H9 (cell line): ENCODE data around the gene IQCM. TPM values are rescaled to one million over a fixed set of nuclear protein-coding genes. Genes with fewer than 3 reads are reported as not detected.

Source experiments
- DNase-seq: peaks from one replicate; pipeline ENCODE4 v3.0.0-alpha.2; 2017
- H2AFZ ChIP-seq: one replicate; pipeline ENCODE4 v1.6.1; 2013; ENCODE audit warnings: mild to moderate bottlenecking, low read length, control low read depth, moderate library complexity
- H2AK5ac ChIP-seq: 2 replicates; pipeline ENCODE4 v1.6.1; 2013; ENCODE audit warnings: low read length, control low read depth, mixed read lengths; ENCODE audit not compliant: insufficient read length
- H2BK120ac ChIP-seq: one replicate; pipeline ENCODE4 v1.6.1; 2013; ENCODE audit warnings: low read depth, mild to moderate bottlenecking, low read length, control low read depth, inconsistent platforms; ENCODE audit not compliant: poor library complexity, severe bottlenecking
- H2BK12ac ChIP-seq: 2 replicates; pipeline ENCODE4 v1.6.1; 2013; ENCODE audit warnings: low read length, control low read depth, mixed read lengths, low read depth; ENCODE audit not compliant: insufficient read length
- H2BK15ac ChIP-seq: 2 replicates; pipeline ENCODE4 v1.6.1; 2013; ENCODE audit warnings: low read depth, low read length, control low read depth
- H2BK20ac ChIP-seq: one replicate; pipeline ENCODE4 v1.6.1; 2013; ENCODE audit warnings: low read depth, mild to moderate bottlenecking, low read length, control low read depth, inconsistent platforms; ENCODE audit not compliant: poor library complexity, severe bottlenecking
- H2BK5ac ChIP-seq: 2 replicates; pipeline ENCODE4 v1.6.1; 2013; ENCODE audit warnings: low read length, control low read depth, mixed read lengths; ENCODE audit not compliant: insufficient read length
- H3K14ac ChIP-seq: 2 replicates; pipeline ENCODE4 v1.6.1; 2013; ENCODE audit warnings: low read length, control low read depth; ENCODE audit not compliant: insufficient read depth
- H3K18ac ChIP-seq: 2 replicates; pipeline ENCODE4 v1.6.1; 2013; ENCODE audit warnings: low read depth, mild to moderate bottlenecking, mixed read lengths, low read length, control low read depth; ENCODE audit not compliant: insufficient read length
- H3K23ac ChIP-seq: 2 replicates; pipeline ENCODE4 v1.6.1; 2013; ENCODE audit warnings: low read length, control low read depth, mixed read lengths, low read depth; ENCODE audit not compliant: insufficient read length
- H3K23me2 ChIP-seq: 2 replicates; pipeline ENCODE4 v1.6.1; 2013; ENCODE audit warnings: low read depth, mild to moderate bottlenecking, mixed read lengths, low read length, control low read depth; ENCODE audit not compliant: insufficient read length, poor library complexity, severe bottlenecking
- H3K27ac ChIP-seq: 2 replicates; pipeline ENCODE4 v1.5.1; 2013; ENCODE audit warnings: low read length, control low read depth, mixed read lengths, low read depth; ENCODE audit not compliant: insufficient read length
- H3K27me3 ChIP-seq: 2 replicates; pipeline ENCODE4 v1.6.1; 2013; ENCODE audit warnings: low read length, control low read depth, inconsistent platforms; ENCODE audit not compliant: insufficient read depth
- H3K4ac ChIP-seq: 2 replicates; pipeline ENCODE4 v1.6.1; 2013; ENCODE audit warnings: low read depth, mild to moderate bottlenecking, control low read depth, inconsistent platforms, low read length, moderate library complexity
- H3K4me1 ChIP-seq: 2 replicates; pipeline ENCODE4 v1.6.1; 2013; ENCODE audit warnings: low read length, control low read depth, inconsistent platforms; ENCODE audit not compliant: insufficient read depth
- H3K4me2 ChIP-seq: 2 replicates; pipeline ENCODE4 v1.6.1; 2013; ENCODE audit warnings: low read length, control low read depth, mixed read lengths; ENCODE audit not compliant: insufficient read length, insufficient read depth
- H3K56ac ChIP-seq: 2 replicates; pipeline ENCODE4 v1.6.1; 2013; ENCODE audit warnings: low read depth, mild to moderate bottlenecking, mixed read lengths, low read length, control low read depth; ENCODE audit not compliant: insufficient read length
- H3K79me1 ChIP-seq: 2 replicates; pipeline ENCODE4 v1.6.1; 2013; ENCODE audit warnings: low read depth, mild to moderate bottlenecking, moderate library complexity, low read length, control low read depth, inconsistent platforms; ENCODE audit not compliant: insufficient read depth, poor library complexity, severe bottlenecking
- H3K79me2 ChIP-seq: 2 replicates; pipeline ENCODE4 v1.6.1; 2013; ENCODE audit warnings: low read length, control low read depth, inconsistent platforms; ENCODE audit not compliant: insufficient read depth
- H3K9ac ChIP-seq: 2 replicates; pipeline ENCODE4 v1.6.1; 2013; ENCODE audit warnings: low read length, control low read depth, mixed read lengths; ENCODE audit not compliant: insufficient read length; ENCODE audit errors: extremely low read depth
- H3K9me3 ChIP-seq: one replicate; pipeline ENCODE4 v1.6.1; 2013; ENCODE audit warnings: low read depth, low read length, inconsistent platforms; ENCODE audit not compliant: control insufficient read depth
- H3T11ph ChIP-seq: one replicate; pipeline ENCODE4 v1.6.1; 2013; ENCODE audit warnings: mild to moderate bottlenecking, low read length, control low read depth, inconsistent platforms
- H4K20me1 ChIP-seq: one replicate; pipeline ENCODE4 v1.6.1; 2013; ENCODE audit not compliant: control insufficient read depth, insufficient read length, insufficient read depth
- H4K5ac ChIP-seq: 2 replicates; pipeline ENCODE4 v1.6.1; 2013; ENCODE audit warnings: low read depth, mild to moderate bottlenecking, mixed read lengths, low read length, control low read depth; ENCODE audit not compliant: insufficient read length
- H4K8ac ChIP-seq: replicated peaks from 2 replicates; pipeline ENCODE4 v1.6.1; 2013; ENCODE audit warnings: low read length, control low read depth, mixed read lengths, low read depth; ENCODE audit not compliant: insufficient read length
- H4K91ac ChIP-seq: 2 replicates; pipeline ENCODE4 v1.6.1; 2013; ENCODE audit warnings: low read depth, mild to moderate bottlenecking, moderate library complexity, mixed read lengths, low read length, control low read depth; ENCODE audit not compliant: insufficient read length
- H3K27ac Mint-ChIP-seq, 3 experiments: 2 replicates in 2 of 3; 3 replicates in 1 of 3; pipeline ENCODE4 v1.8.0; 2020 to 2021; ENCODE audit warnings: mixed read lengths in 3 of 3, mild to moderate bottlenecking in 1 of 3, moderate library complexity in 1 of 3
- H3K27me3 Mint-ChIP-seq: 2 replicates; pipeline ENCODE4 v1.8.0; 2021; ENCODE audit warnings: low read depth, mild to moderate bottlenecking, moderate library complexity, mixed read lengths
- H3K36me3 Mint-ChIP-seq, 3 experiments: 2 replicates in 2 of 3; 3 replicates in 1 of 3; pipeline ENCODE4 v1.8.0; 2020 to 2021; ENCODE audit warnings: low read depth in 3 of 3, mixed read lengths in 3 of 3; ENCODE audit not compliant: insufficient read depth in 1 of 3
- H3K4me1 Mint-ChIP-seq, 2 experiments: 2 replicates each; pipeline ENCODE4 v1.8.0; 2020; ENCODE audit warnings: mixed read lengths in 2 of 2
- H3K4me3 Mint-ChIP-seq, 2 experiments: 2 replicates in 1 of 2; 3 replicates in 1 of 2; pipeline ENCODE4 v1.8.0; 2020 to 2021; ENCODE audit warnings: mild to moderate bottlenecking in 2 of 2, mixed read lengths in 2 of 2, moderate library complexity in 1 of 2
- H3K9me3 Mint-ChIP-seq, 2 experiments: 2 replicates in 1 of 2; 3 replicates in 1 of 2; pipeline ENCODE4 v1.8.0; 2020; ENCODE audit warnings: mild to moderate bottlenecking in 2 of 2, mixed read lengths in 2 of 2, moderate library complexity in 1 of 2
- total RNA-seq: library from RNA; stranded (reverse); gene quantifications from 2 replicates; pipeline ENCODE4 v1.2.1, GENCODE V29; 2021
- TF ChIP-seq, protein P1 (sequence below): fragments of 200-600 bp; sonication (generic); conservative IDR thresholded peaks from 3 replicates; pipeline ENCODE4 v1.8.0; 2021; ENCODE audit warnings: antibody characterized with exemption, mild to moderate bottlenecking

Gene IQCM
- total RNA-seq, 1 experiment from 2014 or later: 0.15 TPM

DNA sequence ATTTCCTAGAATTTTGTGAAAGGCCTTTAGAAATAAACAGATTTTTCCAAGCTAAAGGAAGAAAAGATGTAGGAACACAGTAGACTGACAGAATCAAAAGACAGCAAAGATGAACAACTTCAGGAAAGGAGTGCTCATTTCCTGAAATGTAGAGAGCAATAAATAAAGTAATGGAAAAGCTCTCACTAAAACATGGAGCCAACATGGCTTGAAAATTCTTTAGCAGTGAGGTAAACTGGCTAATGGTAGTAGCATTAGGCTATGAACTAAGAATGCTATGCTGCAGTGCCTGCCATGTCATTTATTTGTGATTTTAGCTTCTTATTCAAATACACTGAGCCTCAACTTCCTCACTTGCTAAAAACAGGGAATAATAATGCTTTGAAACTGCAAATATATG, 108.7 kb downstream of the IQCM start:
- H3K36me3 Mint-ChIP-seq: no peaks in the 10 kb centered on the region

More for the DNA sequence above, 108.7 kb downstream of the IQCM start:
- H4K8ac ChIP-seq: no peak overlapping the region
- H4K20me1 ChIP-seq: no peaks in the 10 kb centered on the region
- no peak overlapping the region for H3K4me3 Mint-ChIP-seq
- H3K9me3 ChIP-seq: no peaks in the 10 kb centered on the region
- no peaks in the 10 kb centered on the region for H3K27me3 Mint-ChIP-seq
- no peak overlapping the region for H3T11ph ChIP-seq
- H3K4ac ChIP-seq: no peak overlapping the region
- H2AFZ ChIP-seq: no peak overlapping the region
- no peaks in the 10 kb centered on the region for H3K4me1 Mint-ChIP-seq
- no peaks in the 10 kb centered on the region for H3K9me3 Mint-ChIP-seq
- no peak overlapping the region for H3K14ac ChIP-seq
- no peak overlapping the region for H2BK12ac ChIP-seq
- H4K5ac ChIP-seq: no peak overlapping the region
- no peak overlapping the region for H3K56ac ChIP-seq
- no peak overlapping the region for H3K18ac ChIP-seq
- H3K27ac Mint-ChIP-seq: no peak overlapping the region
- H2BK120ac ChIP-seq: no peak overlapping the region
- H3K4me1 ChIP-seq: no peaks in the 10 kb centered on the region
- H3K23me2 ChIP-seq: no peaks in the 10 kb centered on the region
- no peaks in the 10 kb centered on the region for H3K79me2 ChIP-seq
- no peak overlapping the region for H2AK5ac ChIP-seq
- no peaks in the 10 kb centered on the region for H3K27me3 ChIP-seq
- no peak overlapping the region for H2BK20ac ChIP-seq
- H3K4me2 ChIP-seq: no peak overlapping the region
- H2BK15ac ChIP-seq: no peak overlapping the region
- H4K91ac ChIP-seq: no peak overlapping the region
- no peak for DNase-seq
- H3K79me1 ChIP-seq: no peaks in the 10 kb centered on the region
- H3K9ac ChIP-seq: no peak overlapping the region
- H3K23ac ChIP-seq: no peak overlapping the region
- TF ChIP-seq, protein P1, sequence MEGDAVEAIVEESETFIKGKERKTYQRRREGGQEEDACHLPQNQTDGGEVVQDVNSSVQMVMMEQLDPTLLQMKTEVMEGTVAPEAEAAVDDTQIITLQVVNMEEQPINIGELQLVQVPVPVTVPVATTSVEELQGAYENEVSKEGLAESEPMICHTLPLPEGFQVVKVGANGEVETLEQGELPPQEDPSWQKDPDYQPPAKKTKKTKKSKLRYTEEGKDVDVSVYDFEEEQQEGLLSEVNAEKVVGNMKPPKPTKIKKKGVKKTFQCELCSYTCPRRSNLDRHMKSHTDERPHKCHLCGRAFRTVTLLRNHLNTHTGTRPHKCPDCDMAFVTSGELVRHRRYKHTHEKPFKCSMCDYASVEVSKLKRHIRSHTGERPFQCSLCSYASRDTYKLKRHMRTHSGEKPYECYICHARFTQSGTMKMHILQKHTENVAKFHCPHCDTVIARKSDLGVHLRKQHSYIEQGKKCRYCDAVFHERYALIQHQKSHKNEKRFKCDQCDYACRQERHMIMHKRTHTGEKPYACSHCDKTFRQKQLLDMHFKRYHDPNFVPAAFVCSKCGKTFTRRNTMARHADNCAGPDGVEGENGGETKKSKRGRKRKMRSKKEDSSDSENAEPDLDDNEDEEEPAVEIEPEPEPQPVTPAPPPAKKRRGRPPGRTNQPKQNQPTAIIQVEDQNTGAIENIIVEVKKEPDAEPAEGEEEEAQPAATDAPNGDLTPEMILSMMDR: no peak
- H3K27ac ChIP-seq: no peak overlapping the region
- H2BK5ac ChIP-seq: no peak overlapping the region
